ELR (cell line): ENCODE data around the gene KICS2.

Experiments used
- DNase-seq: peaks from one replicate; pipeline ENCODE4 v3.0.0-alpha.2; 2015; ENCODE audit warnings: low read depth

The KICS2 gene

DNA sequence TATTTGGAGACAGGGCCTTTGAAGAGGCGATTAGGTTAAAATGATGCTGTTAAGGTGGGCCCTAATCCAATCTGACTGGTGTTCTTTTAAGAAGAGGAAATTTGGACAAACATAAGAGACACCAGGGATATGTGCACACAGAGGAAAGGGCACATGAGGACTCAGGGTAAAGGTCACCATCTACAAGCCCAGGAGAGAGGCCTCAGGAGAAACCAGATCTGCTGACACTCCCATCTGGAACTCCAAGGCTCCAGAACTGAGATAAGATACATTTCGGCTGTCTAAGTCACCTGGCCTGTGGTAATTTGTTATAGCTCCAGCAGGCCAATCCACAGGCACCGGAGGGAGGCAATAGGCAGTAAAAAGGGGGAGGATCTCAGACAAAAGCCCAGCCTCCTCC is 48.6 kb downstream of the KICS2 start:
- no peak for DNase-seq
